ENCODE measurements around the gene NRSN2.

Gene NRSN2

DNA sequence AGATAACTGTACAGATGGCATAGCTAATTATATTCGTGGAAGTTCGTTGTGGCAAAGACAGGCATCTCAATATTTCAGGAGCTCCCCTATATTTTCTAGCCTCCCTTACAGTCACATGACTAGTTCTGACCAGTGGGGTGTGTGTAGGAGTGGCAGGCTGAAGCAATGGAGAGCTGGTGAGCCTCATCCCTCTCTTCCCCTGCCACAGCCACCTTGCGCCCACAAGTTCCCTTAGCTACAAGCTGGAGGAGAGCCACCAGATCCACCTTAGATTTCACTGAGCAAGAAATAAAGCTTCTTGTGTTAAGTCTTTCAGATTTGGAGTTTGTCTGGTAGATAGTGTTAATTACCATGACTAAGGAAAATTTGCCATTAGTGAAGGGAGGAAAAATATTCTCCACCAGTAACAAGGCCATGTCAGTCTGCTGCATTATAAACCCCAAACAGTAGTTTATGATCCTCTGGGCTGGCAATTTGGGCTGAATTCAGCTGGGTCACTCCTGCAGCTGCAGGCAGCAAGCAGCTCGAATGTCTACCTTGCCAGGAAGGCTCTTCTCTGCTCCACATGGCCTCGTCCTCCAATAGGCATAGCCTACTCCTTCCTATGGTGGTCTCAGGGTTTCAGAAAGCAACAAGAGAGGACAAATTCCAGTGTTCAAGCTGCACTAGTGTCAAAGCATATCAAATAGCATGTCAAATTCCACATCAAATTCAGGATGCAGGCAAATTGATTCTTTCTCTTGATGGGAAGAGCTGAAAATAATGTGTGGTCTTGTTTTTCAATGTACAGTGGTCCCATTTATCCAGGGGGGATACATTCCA lies 53.8 kb downstream of the NRSN2 start:
- peak; percentile 49 for DNase-seq

DNA sequence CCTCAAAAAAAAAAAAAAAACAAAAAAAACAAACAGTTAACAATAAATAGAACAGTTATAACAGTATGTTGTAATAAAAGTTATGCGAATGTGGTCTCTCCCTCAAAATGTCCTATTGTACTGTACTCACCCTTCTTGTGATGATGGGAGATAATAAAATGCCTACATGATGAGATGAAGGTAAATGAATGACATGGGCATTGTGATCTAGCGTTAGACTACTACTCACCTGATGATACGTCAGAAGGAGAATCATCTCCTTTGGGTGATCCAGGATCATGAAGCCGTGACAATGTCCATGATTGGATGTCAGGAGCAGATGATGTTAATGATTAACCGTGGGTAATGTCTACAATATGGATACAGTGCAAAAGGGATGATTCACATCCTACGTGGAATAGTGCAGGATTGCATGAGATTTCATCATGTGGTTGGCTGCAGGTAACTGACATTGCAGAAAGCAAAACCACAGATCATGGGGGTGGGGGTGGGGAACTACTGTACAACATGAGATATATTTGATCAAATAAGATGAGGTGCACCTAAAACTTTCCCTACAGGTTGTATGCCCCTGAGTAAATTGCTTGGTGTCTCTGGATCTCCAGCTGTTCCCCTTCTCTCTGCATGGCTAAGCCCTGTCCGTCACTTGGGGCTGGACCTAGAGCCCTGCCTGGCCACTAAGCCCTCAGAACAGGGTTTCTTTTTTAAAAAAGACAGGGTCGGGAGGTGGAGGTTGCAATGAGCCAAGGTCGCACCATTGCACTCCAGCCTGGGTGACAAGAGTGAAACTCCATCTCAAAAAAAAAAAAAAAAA lies 55.0 kb downstream of the NRSN2 start:
- peak; percentile 19 for DNase-seq

DNA sequence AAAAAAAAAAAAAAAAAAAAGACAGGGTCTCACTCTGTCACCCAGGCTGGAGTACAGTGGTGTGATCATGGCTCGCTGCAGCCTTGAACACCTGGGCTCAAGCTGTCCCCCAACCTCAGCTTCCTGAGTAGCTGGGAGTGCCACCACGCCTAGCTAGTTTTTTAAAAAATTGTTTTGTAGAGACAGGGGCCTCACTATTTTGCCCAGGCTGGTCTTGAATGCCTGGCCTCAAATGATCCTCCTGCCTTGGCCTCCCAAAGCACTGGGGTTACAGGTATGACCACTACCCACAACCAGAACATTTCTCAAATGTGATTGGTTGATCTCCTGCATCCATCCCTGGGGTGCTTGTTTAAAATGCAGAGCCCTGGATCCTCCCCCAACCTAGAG lies 55.6 kb downstream of the NRSN2 start:
- DNase-seq = no peak

DNA sequence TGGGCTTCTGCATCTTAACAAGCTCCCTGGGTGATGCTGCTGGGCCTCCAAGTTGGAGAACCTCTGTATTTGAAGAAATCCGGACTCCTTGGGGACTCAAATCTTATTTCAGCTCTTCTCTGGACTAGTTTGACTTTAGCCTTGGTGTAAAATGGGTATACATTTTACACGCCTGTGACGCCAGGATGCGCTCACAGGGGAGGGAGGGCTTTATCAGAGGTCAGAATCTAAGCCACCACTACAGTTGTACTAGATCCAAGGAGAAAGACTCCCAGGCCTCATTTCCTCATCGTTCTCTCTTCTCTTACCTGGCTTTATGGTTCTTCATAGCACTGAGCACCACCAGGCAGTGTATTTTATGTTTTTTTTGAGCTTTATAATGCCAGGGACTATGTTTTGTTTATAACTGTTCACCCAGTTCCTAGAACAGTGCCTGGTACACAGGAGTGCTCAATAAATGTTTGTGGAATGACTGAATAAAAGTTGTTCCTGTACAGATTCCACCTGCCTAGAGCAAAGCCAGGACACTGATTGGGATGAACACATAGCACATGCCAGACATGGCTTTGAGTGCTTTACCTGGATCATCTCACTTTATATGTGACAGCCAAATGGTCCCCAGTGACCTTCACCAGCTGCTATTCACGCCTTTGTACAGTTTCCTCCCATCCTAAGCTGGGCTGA lies 56.1 kb downstream of the NRSN2 start:
- DNase-seq = no peak

- no peak for DNase-seq
These were observed 56.7 kb downstream of the NRSN2 start for GRCh38 chr20:403582-403957.

DNA sequence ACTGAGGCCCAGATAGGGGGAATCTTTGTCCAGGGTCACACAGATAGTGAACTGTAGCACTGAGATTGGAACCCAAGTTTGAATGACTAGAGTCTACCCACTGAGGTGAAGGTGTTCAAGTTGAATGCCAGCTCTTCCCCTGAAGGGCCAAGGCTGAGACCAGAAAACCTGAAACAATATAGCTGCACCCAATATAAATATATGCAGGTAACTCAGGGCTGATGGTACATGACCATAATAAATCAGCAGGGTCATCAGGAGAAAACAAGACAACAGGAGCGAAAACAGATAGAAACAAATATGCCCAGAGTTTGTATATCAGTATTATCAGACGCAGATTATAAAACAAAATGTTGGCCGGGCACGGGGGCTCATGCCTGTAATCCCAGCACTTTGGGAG lies 57.2 kb downstream of the NRSN2 start:
- no peak for DNase-seq

Measured in hematopoietic multipotent progenitor cell treated with erythropoietin and hydrocortisone succinate and interleukin-3 and kit ligand, for 4 days (in vitro differentiated cells).